HepG2 (cell line): ENCODE measurements around the gene IQCE. TPM values are rescaled to one million over a fixed set of nuclear protein-coding genes. Genes with fewer than 3 reads are reported as not detected.

Experiments
- ATAC-seq: fragments of 200-7000 bp; cut with Tn5 transposase; 3 replicates; pipeline ENCODE4 v1.9.1; 2020; ENCODE audit warnings: mild to moderate bottlenecking, moderate library complexity
- BruUV-seq: library from RNA; stranded (reverse); fragments of 400-500 nt; replicated peaks from 2 replicates; lab custom pipeline; 2021; lab: Mats Ljungman, UMichigan
- CTCF ChIA-PET: fragments of 300-600 bp; formaldehyde crosslinking; extraction: SDS; loops from one replicate; lab custom pipeline; 2021; ENCODE audit warnings: low total read pairs, inconsistent platforms, low intra/inter-chr PET ratio; lab: Yijun Ruan, JAX
- POLR2A ChIA-PET: fragments of 350-600 bp; sonication (Branson Sonifier 250); formaldehyde crosslinking; loops from one replicate; lab custom pipeline; 2020; ENCODE audit warnings: antibody characterized with exemption, inconsistent platforms; lab: Yijun Ruan, JAX
- DNase-seq: peaks from one replicate; pipeline ENCODE4 v3.0.0-alpha.2; 2015; ENCODE audit warnings: low spot score
- FAIRE-seq: peaks from 3 replicates; lab custom pipeline; 2011; peaks lifted over from hg19 to GRCh38; lab: Jason Lieb, UNC
- H2AFZ ChIP-seq: one replicate; pipeline ENCODE4 v1.6.1; 2011; ENCODE audit warnings: low read length, inconsistent platforms
- H3K27ac ChIP-seq: fragments of 300-600 bp; 3 replicates; pipeline ENCODE4 v1.8.0; 2011; ENCODE audit warnings: mixed run types, mild to moderate bottlenecking, mixed read lengths, low read length, inconsistent platforms; ENCODE audit not compliant: insufficient read depth; ENCODE audit errors: extremely low read length
- H3K27me3 ChIP-seq, 2 experiments: fragments of 200-600 bp in 1 of 2; 2 replicates in 1 of 2; 3 replicates in 1 of 2; pipeline versions ENCODE4 v1.6.0 to v1.8.0; 2011; ENCODE audit warnings: low read length in 2 of 2, mild to moderate bottlenecking in 2 of 2, moderate library complexity in 2 of 2, inconsistent platforms in 1 of 2; ENCODE audit not compliant: insufficient read depth in 2 of 2, control insufficient read depth in 1 of 2
- H3K36me3 ChIP-seq, 2 experiments: fragments of 200-600 bp in 1 of 2; replicated peaks in 1 of 2; 2 replicates in 1 of 2; 3 replicates in 1 of 2; pipeline versions ENCODE4 v1.5.1 to v1.8.0; 2011; ENCODE audit warnings: low read length in 2 of 2, inconsistent platforms in 1 of 2; ENCODE audit not compliant: insufficient read depth in 2 of 2, control insufficient read depth in 1 of 2
- H3K4me1 ChIP-seq: 2 replicates; pipeline ENCODE4 v1.5.1; 2012; ENCODE audit warnings: low read length, inconsistent platforms; ENCODE audit not compliant: insufficient read depth
- H3K4me2 ChIP-seq: 2 replicates; pipeline ENCODE4 v1.6.0; 2011; ENCODE audit warnings: low read depth, low read length, inconsistent platforms
- H3K4me3 ChIP-seq, 3 experiments: fragments of 200-600 bp in 1 of 3; sonication (generic), shearing (Covaris generic) in 1 of 3; replicated peaks in 1 of 3; 2 replicates each; pipeline ENCODE4 v1.5.1; 2011 to 2016; ENCODE audit warnings: low read length in 3 of 3, inconsistent platforms in 2 of 3, low read depth in 2 of 3, mild to moderate bottlenecking in 2 of 3, control low read depth in 1 of 3, mixed read lengths in 1 of 3; ENCODE audit not compliant: insufficient read depth in 1 of 3
- H3K79me2 ChIP-seq: one replicate; pipeline ENCODE4 v1.6.1; 2011; ENCODE audit warnings: low read length, inconsistent platforms; ENCODE audit not compliant: insufficient read depth
- H3K9ac ChIP-seq: 2 replicates; pipeline ENCODE4 v1.6.0; 2011; ENCODE audit warnings: mild to moderate bottlenecking, low read depth, low read length, inconsistent platforms; ENCODE audit not compliant: insufficient read depth
- H3K9me3 ChIP-seq: 2 replicates; pipeline ENCODE4 v1.5.1; 2012; ENCODE audit warnings: mild to moderate bottlenecking, low read length
- H4K20me1 ChIP-seq: 2 replicates; pipeline ENCODE4 v1.6.0; 2011; ENCODE audit warnings: inconsistent platforms, mild to moderate bottlenecking, low read length, moderate library complexity; ENCODE audit not compliant: insufficient read depth
- AKAP8 ChIP-seq: sonication (generic); formaldehyde crosslinking; IDR thresholded peaks from 2 replicates; pipeline ENCODE4 v1.5.1; 2020; ENCODE audit warnings: mild to moderate bottlenecking, missing genetic modification reagents
- HNRNPL ChIP-seq: fragments of 200-400 bp; formaldehyde crosslinking; IDR thresholded peaks from 2 replicates; pipeline ENCODE4 v1.6.1; 2017; ENCODE audit warnings: mild to moderate bottlenecking, low read depth, low read length
- IKZF1 ChIP-seq: fragments of 450-650 bp; IDR thresholded peaks from 2 replicates; pipeline ENCODE4 v1.7.1; 2016
- NONO ChIP-seq, 2 experiments: fragments of 450-650 bp in 1 of 2; sonication (generic) in 1 of 2; formaldehyde crosslinking in 1 of 2; IDR thresholded peaks in 1 of 2; conservative IDR thresholded peaks in 1 of 2; 2 replicates each; pipeline versions ENCODE4 v1.6.1 to v1.8.0; 2017 to 2022; ENCODE audit warnings: mild to moderate bottlenecking in 1 of 2, missing genetic modification reagents in 1 of 2, moderate library complexity in 1 of 2
- STAG1 ChIP-seq: sonication (generic); formaldehyde crosslinking; IDR thresholded peaks from 2 replicates; pipeline ENCODE4 v1.4.0; 2020; ENCODE audit warnings: missing genetic modification reagents
- ZNF274 ChIP-seq: sonication (generic); formaldehyde crosslinking; IDR thresholded peaks from 2 replicates; pipeline ENCODE4 v1.5.1; 2020; ENCODE audit warnings: mild to moderate bottlenecking, missing genetic modification reagents
- ZNF30 ChIP-seq: sonication (generic); formaldehyde crosslinking; IDR thresholded peaks from 2 replicates; pipeline ENCODE4 v1.5.0; 2020; ENCODE audit warnings: mild to moderate bottlenecking, missing genetic modification reagents
- ZNF430 ChIP-seq: sonication (generic); formaldehyde crosslinking; IDR thresholded peaks from 2 replicates; pipeline ENCODE4 v1.9.0; 2021; ENCODE audit warnings: mild to moderate bottlenecking, missing genetic modification reagents
- WGBS: methylation state at CpG from one replicate; pipeline ENCODE4 v1.1.6; 2017; ENCODE audit warnings: low lambda C conversion rate; 5-methylcytosine and 5-hydroxymethylcytosine counted together
- in situ Hi-C: cut with HindIII; loops from 2 replicates; pipeline ENCODE4 v1.10.0; 2017; ENCODE audit warnings: low pct_unique_long_range_greater_than_20kb; ENCODE audit not compliant: extremely low pct_ligation_motif_present
- intact Hi-C: fragments of 100-400 bp; cut with micrococcal nuclease; formaldehyde crosslinking; loops from one replicate; pipeline ENCODE4 v1.10.0; 2022; ENCODE audit not compliant: unreplicated experiment
- polyA plus RNA-seq, 8 experiments: library from polyadenylated mRNA; depleted of rRNA in 3 of 8; stranded (reverse) in 7 of 8; unstranded in 1 of 8; fragments of >200 nt; fragmentation: Illumina TruSeq in 4 of 8; extraction: Trizol in 4 of 8; gene quantifications; 2 replicates each; pipeline versions ENCODE4 v1.2.1 to v1.2.3, GENCODE V29; 2011 to 2016; ENCODE audit warnings: low read depth in 4 of 8, missing spikeins in 1 of 8, mixed read lengths in 1 of 8; ENCODE audit not compliant: insufficient read depth in 1 of 8
- total RNA-seq, 5 experiments: library from RNA; depleted of rRNA; stranded (reverse); fragments of >200 nt; fragmentation: Illumina TruSeq; extraction: Trizol; gene quantifications; 2 replicates each; pipeline ENCODE4 v1.2.3, GENCODE V29; 2016; ENCODE audit warnings: low read depth in 1 of 5
- TF ChIP-seq, protein P1 (sequence below): sonication (generic); formaldehyde crosslinking; IDR thresholded peaks from 2 replicates; pipeline ENCODE4 v1.5.0; 2020; ENCODE audit warnings: mild to moderate bottlenecking, missing genetic modification reagents, moderate library complexity
- TF ChIP-seq, protein P2 (sequence below): sonication (generic); formaldehyde crosslinking; IDR thresholded peaks from 2 replicates; pipeline ENCODE4; 2020; ENCODE audit warnings: missing genetic modification reagents, mild to moderate bottlenecking, borderline replicate concordance
- TF ChIP-seq, protein P3 (sequence below): sonication (generic); formaldehyde crosslinking; IDR thresholded peaks from 2 replicates; pipeline ENCODE4 v1.4.0; 2020; ENCODE audit warnings: missing genetic modification reagents
- TF ChIP-seq, protein P4 (sequence below): sonication (generic); formaldehyde crosslinking; IDR thresholded peaks from 2 replicates; pipeline ENCODE4 v1.4.0; 2020; ENCODE audit warnings: missing genetic modification reagents
- TF ChIP-seq, protein P5 (sequence below): sonication (generic); formaldehyde crosslinking; IDR thresholded peaks from 2 replicates; pipeline ENCODE4 v1.8.0; 2022; ENCODE audit warnings: missing genetic modification reagents, mild to moderate bottlenecking, moderate library complexity, borderline replicate concordance

The IQCE gene
- total and polyA plus RNA-seq, 2 of the 13 experiments (the other 11 are each of a cell fraction or from before 2014, with no cell fraction given), result 1.5 to 2.5 TPM

DNA sequence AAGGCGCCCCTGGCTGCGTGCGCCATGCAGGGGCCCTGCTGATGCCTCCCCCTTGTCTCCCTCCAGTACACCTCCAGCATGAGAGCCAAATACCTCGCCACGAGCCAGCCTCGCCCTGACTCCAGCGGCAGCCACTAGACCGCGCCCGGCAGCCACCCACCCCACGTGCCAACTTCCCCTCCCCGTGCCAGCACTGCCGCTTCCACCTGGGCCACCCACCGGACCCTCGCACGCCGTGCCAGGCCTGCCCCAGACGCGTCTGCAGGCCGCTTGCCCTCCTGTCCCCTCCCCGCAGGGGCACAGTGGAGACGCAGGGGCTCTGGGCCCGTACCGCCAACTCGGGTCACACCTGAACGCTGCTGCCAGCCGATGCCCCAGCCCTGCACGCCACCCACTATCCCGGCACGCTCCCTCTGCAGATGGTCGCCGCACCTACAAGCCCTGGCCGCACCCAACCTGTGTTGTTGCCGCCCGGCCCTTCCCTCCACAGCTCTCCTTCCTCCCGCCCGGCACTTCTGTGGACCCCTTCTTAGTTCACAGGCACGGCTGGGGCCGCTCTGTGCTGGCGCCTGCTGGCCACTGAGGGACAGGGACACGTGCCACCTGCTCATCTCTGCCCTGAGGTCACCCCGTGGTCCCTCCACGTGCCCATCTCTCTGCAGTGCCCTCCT is 103.0 kb downstream of the IQCE start:
- peaks cover 7% of the 10 kb centered on the region; the same call in 1 of the 2 replicates for H4K20me1 ChIP-seq
- H3K4me1 ChIP-seq, result peaks cover 32% of the 10 kb centered on the region
- TF ChIP-seq IKZF1, result no peak
- TF ChIP-seq, protein P1, sequence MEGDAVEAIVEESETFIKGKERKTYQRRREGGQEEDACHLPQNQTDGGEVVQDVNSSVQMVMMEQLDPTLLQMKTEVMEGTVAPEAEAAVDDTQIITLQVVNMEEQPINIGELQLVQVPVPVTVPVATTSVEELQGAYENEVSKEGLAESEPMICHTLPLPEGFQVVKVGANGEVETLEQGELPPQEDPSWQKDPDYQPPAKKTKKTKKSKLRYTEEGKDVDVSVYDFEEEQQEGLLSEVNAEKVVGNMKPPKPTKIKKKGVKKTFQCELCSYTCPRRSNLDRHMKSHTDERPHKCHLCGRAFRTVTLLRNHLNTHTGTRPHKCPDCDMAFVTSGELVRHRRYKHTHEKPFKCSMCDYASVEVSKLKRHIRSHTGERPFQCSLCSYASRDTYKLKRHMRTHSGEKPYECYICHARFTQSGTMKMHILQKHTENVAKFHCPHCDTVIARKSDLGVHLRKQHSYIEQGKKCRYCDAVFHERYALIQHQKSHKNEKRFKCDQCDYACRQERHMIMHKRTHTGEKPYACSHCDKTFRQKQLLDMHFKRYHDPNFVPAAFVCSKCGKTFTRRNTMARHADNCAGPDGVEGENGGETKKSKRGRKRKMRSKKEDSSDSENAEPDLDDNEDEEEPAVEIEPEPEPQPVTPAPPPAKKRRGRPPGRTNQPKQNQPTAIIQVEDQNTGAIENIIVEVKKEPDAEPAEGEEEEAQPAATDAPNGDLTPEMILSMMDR (CRISPR knock-in tag), result peak; percentile 28; the same call in 1 of the 2 replicates
- no peak for TF ChIP-seq ZNF274 (CRISPR knock-in tag)
- no peak for TF ChIP-seq NONO (IDR thresholded peaks at IDR 0.05)
- no peak for TF ChIP-seq NONO (CRISPR knock-in tag; conservative IDR thresholded peaks at IDR 0.05)
- TF ChIP-seq ZNF30 (CRISPR knock-in tag), result 0 out of 2 replicates have a peak, but pooled peaks have one; percentile 23
- TF ChIP-seq, protein P2, sequence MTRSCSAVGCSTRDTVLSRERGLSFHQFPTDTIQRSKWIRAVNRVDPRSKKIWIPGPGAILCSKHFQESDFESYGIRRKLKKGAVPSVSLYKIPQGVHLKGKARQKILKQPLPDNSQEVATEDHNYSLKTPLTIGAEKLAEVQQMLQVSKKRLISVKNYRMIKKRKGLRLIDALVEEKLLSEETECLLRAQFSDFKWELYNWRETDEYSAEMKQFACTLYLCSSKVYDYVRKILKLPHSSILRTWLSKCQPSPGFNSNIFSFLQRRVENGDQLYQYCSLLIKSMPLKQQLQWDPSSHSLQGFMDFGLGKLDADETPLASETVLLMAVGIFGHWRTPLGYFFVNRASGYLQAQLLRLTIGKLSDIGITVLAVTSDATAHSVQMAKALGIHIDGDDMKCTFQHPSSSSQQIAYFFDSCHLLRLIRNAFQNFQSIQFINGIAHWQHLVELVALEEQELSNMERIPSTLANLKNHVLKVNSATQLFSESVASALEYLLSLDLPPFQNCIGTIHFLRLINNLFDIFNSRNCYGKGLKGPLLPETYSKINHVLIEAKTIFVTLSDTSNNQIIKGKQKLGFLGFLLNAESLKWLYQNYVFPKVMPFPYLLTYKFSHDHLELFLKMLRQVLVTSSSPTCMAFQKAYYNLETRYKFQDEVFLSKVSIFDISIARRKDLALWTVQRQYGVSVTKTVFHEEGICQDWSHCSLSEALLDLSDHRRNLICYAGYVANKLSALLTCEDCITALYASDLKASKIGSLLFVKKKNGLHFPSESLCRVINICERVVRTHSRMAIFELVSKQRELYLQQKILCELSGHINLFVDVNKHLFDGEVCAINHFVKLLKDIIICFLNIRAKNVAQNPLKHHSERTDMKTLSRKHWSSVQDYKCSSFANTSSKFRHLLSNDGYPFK (CRISPR knock-in tag), result no peak
- 0 out of 2 replicates have a peak, but pooled peaks have one; percentile 28 for TF ChIP-seq ZNF430 (CRISPR knock-in tag)
- TF ChIP-seq AKAP8 (CRISPR knock-in tag), result peak; percentile 56
- TF ChIP-seq, protein P3, sequence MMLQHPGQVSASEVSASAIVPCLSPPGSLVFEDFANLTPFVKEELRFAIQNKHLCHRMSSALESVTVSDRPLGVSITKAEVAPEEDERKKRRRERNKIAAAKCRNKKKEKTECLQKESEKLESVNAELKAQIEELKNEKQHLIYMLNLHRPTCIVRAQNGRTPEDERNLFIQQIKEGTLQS (CRISPR knock-in tag), result no peak
- TF ChIP-seq, protein P4, sequence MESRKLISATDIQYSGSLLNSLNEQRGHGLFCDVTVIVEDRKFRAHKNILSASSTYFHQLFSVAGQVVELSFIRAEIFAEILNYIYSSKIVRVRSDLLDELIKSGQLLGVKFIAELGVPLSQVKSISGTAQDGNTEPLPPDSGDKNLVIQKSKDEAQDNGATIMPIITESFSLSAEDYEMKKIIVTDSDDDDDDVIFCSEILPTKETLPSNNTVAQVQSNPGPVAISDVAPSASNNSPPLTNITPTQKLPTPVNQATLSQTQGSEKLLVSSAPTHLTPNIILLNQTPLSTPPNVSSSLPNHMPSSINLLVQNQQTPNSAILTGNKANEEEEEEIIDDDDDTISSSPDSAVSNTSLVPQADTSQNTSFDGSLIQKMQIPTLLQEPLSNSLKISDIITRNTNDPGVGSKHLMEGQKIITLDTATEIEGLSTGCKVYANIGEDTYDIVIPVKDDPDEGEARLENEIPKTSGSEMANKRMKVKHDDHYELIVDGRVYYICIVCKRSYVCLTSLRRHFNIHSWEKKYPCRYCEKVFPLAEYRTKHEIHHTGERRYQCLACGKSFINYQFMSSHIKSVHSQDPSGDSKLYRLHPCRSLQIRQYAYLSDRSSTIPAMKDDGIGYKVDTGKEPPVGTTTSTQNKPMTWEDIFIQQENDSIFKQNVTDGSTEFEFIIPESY (CRISPR knock-in tag), result 0 out of 2 replicates have a peak, but pooled peaks have one; percentile 41
- TF ChIP-seq, protein P5, sequence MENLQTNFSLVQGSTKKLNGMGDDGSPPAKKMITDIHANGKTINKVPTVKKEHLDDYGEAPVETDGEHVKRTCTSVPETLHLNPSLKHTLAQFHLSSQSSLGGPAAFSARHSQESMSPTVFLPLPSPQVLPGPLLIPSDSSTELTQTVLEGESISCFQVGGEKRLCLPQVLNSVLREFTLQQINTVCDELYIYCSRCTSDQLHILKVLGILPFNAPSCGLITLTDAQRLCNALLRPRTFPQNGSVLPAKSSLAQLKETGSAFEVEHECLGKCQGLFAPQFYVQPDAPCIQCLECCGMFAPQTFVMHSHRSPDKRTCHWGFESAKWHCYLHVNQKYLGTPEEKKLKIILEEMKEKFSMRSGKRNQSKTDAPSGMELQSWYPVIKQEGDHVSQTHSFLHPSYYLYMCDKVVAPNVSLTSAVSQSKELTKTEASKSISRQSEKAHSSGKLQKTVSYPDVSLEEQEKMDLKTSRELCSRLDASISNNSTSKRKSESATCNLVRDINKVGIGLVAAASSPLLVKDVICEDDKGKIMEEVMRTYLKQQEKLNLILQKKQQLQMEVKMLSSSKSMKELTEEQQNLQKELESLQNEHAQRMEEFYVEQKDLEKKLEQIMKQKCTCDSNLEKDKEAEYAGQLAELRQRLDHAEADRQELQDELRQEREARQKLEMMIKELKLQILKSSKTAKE (CRISPR knock-in tag), result 0 out of 2 replicates have a peak, but pooled peaks have one; percentile 22
- peak; percentile 13; the same call in 1 of the 2 replicates for TF ChIP-seq STAG1
- TF ChIP-seq HNRNPL, result peak; percentile 85
- TF ChIP-seq, all 625 proteins: peak for 8
- Histone ChIP-seq H3K79me2 (no peaks in the 10 kb centered on the region), H3K4me2 (no peak overlapping the region), H3K27me3 (peaks cover 1 to 2% of the 10 kb centered on the region in 2 experiments; a peak in 3 of 5 replicates), H3K9me3 (no peaks in the 10 kb centered on the region), H3K27ac (no peak overlapping the region), H3K9ac (no peak overlapping the region), H3K4me3 (no peak overlapping the region), H2AFZ (no peak overlapping the region), H3K36me3 (peaks cover 15 to 23% of the 10 kb centered on the region in 2 experiments)
- 95% methylated on average over 34 of the region's 43 CpGs for WGBS
- DNase-seq, result no peak
- FAIRE-seq, result no peak
- BruUV-seq, result no TSS peak
- no peak for ATAC-seq
- ChIA-PET POLR2A (no interaction called here), CTCF (interaction anchor here (1.7 kb wide), 1 partner anchor 94 kb away, joined by 3 read pairs; no protein-coding TSS in a partner anchor)
- in situ Hi-C loops (no loop called here), intact Hi-C loops (no loop called here)
